ENCODE data around the gene EDAR. TPM values are rescaled to one million over a fixed set of nuclear protein-coding genes. Genes with fewer than 3 reads are reported as not detected.

EDAR gene
- total RNA-seq, 1 donor from 2014 or later: 1.0 TPM

DNA sequence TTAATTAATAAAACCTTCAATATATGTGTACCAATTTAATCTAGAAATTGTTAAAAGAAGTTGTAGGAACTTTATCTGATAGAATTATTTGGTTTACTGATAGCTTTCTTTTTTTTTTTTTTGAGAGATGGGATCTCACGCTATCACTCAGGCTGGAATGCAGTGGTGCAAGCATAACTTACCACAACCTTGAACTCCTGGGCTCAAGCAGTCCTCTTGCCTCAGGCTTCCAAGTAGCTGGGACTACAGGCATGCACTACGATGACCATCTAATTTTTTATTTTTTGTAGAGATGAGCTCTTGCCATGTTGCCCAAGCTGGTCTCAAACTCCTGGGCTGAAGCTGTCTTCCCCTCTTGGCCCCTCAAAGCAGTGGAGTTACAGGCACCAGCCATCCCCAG lies 135.6 kb downstream of the EDAR start:
- H3K4me3 ChIP-seq (ENCODE audit: low read depth, low read length): no peak overlapping the region
- DNase-seq (ENCODE audit: low read depth): no peak
- TF ChIP-seq, protein P1, sequence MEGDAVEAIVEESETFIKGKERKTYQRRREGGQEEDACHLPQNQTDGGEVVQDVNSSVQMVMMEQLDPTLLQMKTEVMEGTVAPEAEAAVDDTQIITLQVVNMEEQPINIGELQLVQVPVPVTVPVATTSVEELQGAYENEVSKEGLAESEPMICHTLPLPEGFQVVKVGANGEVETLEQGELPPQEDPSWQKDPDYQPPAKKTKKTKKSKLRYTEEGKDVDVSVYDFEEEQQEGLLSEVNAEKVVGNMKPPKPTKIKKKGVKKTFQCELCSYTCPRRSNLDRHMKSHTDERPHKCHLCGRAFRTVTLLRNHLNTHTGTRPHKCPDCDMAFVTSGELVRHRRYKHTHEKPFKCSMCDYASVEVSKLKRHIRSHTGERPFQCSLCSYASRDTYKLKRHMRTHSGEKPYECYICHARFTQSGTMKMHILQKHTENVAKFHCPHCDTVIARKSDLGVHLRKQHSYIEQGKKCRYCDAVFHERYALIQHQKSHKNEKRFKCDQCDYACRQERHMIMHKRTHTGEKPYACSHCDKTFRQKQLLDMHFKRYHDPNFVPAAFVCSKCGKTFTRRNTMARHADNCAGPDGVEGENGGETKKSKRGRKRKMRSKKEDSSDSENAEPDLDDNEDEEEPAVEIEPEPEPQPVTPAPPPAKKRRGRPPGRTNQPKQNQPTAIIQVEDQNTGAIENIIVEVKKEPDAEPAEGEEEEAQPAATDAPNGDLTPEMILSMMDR (conservative IDR thresholded peaks at IDR 0.05; ENCODE audit: low read depth, low read length): no peak

DNA sequence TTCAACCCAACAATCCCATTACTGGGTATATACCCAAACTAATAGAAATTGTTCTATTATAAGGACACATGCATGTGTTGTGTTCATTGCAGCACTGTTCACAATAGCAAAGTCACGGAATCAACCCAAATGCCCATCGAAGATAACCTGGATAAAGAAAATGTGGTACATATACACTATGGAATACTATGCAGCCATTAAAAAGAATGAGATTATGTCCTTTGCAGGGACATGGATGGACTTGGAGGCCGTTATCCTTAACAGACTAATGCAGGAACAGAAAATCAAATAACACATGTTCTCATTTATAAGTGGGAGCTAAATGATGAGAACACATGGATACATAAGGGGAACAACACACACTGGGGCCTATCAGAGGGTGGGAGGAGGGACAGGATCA lies 136.6 kb downstream of the EDAR start:
- no peak for DNase-seq (ENCODE audit: low read depth)
- no peak overlapping the region for H3K4me3 ChIP-seq (ENCODE audit: low read depth, low read length)
- TF ChIP-seq, protein P1 (conservative IDR thresholded peaks at IDR 0.05; ENCODE audit: low read depth, low read length): no peak

DNA sequence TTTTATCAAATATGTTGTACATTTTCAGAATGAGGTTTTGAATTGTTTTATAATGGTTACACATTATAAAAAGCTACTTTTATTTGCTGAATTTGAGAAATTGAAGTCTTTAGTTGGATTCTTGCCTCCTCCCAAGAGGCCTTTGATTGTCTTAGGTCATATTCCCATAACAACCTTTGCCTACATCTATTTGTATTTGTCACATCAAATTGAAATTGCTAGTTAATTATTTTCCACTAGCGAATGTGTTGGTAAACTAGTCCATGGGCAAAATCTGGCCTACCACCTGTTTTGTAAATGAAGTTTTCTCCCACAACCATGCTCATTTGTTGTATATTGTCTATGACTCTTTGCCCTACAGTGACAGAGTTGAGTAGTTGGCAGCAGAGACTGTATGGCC lies 142.0 kb downstream of the EDAR start:
- H3K4me3 ChIP-seq (ENCODE audit: low read depth, low read length): no peak overlapping the region
- TF ChIP-seq, protein P1 (conservative IDR thresholded peaks at IDR 0.05; ENCODE audit: low read depth, low read length): no peak
- no peak for DNase-seq (ENCODE audit: low read depth)

DNA sequence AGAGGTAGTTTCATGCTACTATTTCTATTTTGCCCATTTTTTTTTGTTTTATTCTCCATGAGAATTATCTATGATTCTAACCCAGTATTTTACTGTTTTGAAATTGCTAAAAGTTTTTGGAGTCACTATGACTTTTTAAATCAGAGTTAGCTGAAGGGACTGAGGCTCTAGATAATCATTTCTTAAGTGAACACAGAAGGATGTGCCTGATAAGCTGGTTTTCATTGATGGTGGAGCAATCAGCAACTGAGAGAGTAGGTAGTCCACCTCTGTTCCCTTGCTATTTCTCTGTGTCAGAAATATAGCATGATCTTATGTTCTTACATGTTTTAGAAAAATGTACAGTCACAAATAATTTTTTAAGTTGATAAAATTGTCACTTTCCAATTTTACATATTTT lies 143.1 kb downstream of the EDAR start:
- TF ChIP-seq, protein P1 (conservative IDR thresholded peaks at IDR 0.05; ENCODE audit: low read depth, low read length): no peak
- H3K4me3 ChIP-seq (ENCODE audit: low read depth, low read length): no peak overlapping the region
- DNase-seq (ENCODE audit: low read depth): no peak

Other genes with a start within 250 kb of the EDAR start
- 9.7 and 14.6 TPM in 2 replicates for gene CCDC138, start 202.4 kb downstream of the EDAR start, total RNA-seq
- 1.7 and 8.3 TPM in 2 replicates for gene SH3RF3, start 140.0 kb upstream of the EDAR start, total RNA-seq

Measured in epithelial cell of proximal tubule (primary cell).